SK-N-DZ (cell line): ENCODE results near the gene TUBB6.

Experiments
- DNase-seq: peaks from one replicate; pipeline ENCODE4 v3.0.0-alpha.2; 2015; ENCODE audit warnings: low spot score

Gene TUBB6

GRCh38 chr18:12336171-12336613, 28.2 kb downstream of the TUBB6 start:
- no peak for DNase-seq

GRCh38 chr18:12336887-12337286, 28.8 kb downstream of the TUBB6 start:
- no peak for DNase-seq

- DNase-seq = no peak
Observed at GRCh38 chr18:12338382-12338781, 30.3 kb downstream of the TUBB6 start.

- DNase-seq = no peak
Observed at GRCh38 chr18:12340945-12341660, 33.1 kb downstream of the TUBB6 start.

- DNase-seq = no peak
Observed at GRCh38 chr18:12342661-12343060, 34.6 kb downstream of the TUBB6 start.

- no peak for DNase-seq
Observed at GRCh38 chr18:12345491-12346239, 37.6 kb downstream of the TUBB6 start.

- DNase-seq = no peak
Observed at GRCh38 chr18:12346240-12346565, 38.2 kb downstream of the TUBB6 start.

GRCh38 chr18:12347895-12348294, 39.9 kb downstream of the TUBB6 start:
- no peak for DNase-seq

GRCh38 chr18:12352188-12352587, 44.1 kb downstream of the TUBB6 start:
- DNase-seq = no peak

- DNase-seq = no peak
Observed at GRCh38 chr18:12359515-12359927, 51.5 kb downstream of the TUBB6 start.

GRCh38 chr18:12361770-12362378, 53.8 kb downstream of the TUBB6 start:
- no peak for DNase-seq

- no peak for DNase-seq
Observed at GRCh38 chr18:12362473-12363174, 54.6 kb downstream of the TUBB6 start.

GRCh38 chr18:12366379-12366778, 58.3 kb downstream of the TUBB6 start:
- DNase-seq = no peak

GRCh38 chr18:12366784-12367183, 58.7 kb downstream of the TUBB6 start:
- no peak for DNase-seq

GRCh38 chr18:12369211-12369610, 61.2 kb downstream of the TUBB6 start:
- DNase-seq = no peak

- no peak for DNase-seq
Observed at GRCh38 chr18:12371590-12371989, 63.5 kb downstream of the TUBB6 start.

- DNase-seq = no peak
Observed at GRCh38 chr18:12372406-12372805, 64.4 kb downstream of the TUBB6 start.

GRCh38 chr18:12373116-12373770, 65.2 kb downstream of the TUBB6 start:
- no peak for DNase-seq

- DNase-seq = no peak
Observed at GRCh38 chr18:12373771-12374116, 65.7 kb downstream of the TUBB6 start.

GRCh38 chr18:12374401-12374800, 66.4 kb downstream of the TUBB6 start:
- DNase-seq = no peak
